ENCODE measurements around the gene MFSD12.
A peak's percentile ranks its signal among the peaks of the same experiment; 100 is the strongest.

GRCh38 chr19:3526507-3527237 is 30.7 kb downstream of the MFSD12 start:
- TF ChIP-seq CTCF (conservative IDR thresholded peaks at IDR 0.05; ENCODE audit: low read depth in 2 of 2) = peak; percentile 19 to 41; a peak in 3 of 4 replicates
- TF ChIP-seq POLR2AphosphoS5 (IDR thresholded peaks at IDR 0.05; ENCODE audit: low read depth) = no peak
- TF ChIP-seq, protein P1, sequence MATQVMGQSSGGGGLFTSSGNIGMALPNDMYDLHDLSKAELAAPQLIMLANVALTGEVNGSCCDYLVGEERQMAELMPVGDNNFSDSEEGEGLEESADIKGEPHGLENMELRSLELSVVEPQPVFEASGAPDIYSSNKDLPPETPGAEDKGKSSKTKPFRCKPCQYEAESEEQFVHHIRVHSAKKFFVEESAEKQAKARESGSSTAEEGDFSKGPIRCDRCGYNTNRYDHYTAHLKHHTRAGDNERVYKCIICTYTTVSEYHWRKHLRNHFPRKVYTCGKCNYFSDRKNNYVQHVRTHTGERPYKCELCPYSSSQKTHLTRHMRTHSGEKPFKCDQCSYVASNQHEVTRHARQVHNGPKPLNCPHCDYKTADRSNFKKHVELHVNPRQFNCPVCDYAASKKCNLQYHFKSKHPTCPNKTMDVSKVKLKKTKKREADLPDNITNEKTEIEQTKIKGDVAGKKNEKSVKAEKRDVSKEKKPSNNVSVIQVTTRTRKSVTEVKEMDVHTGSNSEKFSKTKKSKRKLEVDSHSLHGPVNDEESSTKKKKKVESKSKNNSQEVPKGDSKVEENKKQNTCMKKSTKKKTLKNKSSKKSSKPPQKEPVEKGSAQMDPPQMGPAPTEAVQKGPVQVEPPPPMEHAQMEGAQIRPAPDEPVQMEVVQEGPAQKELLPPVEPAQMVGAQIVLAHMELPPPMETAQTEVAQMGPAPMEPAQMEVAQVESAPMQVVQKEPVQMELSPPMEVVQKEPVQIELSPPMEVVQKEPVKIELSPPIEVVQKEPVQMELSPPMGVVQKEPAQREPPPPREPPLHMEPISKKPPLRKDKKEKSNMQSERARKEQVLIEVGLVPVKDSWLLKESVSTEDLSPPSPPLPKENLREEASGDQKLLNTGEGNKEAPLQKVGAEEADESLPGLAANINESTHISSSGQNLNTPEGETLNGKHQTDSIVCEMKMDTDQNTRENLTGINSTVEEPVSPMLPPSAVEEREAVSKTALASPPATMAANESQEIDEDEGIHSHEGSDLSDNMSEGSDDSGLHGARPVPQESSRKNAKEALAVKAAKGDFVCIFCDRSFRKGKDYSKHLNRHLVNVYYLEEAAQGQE (IDR thresholded peaks at IDR 0.05; ENCODE audit: unreplicated experiment) = no peak
- no peak for TF ChIP-seq EZH2 (IDR thresholded peaks at IDR 0.05; ENCODE audit: low read depth, unreplicated experiment)
- TF ChIP-seq ETS1 (IDR thresholded peaks at IDR 0.05) = no peak
- no peak for TF ChIP-seq CREB1 (CRISPR knock-in tag; IDR thresholded peaks at IDR 0.05; ENCODE audit: low read depth)
- TF ChIP-seq ZNF331 (CRISPR knock-in tag; IDR thresholded peaks at IDR 0.05; ENCODE audit: low read depth) = no peak
- TF ChIP-seq JUNB (IDR thresholded peaks at IDR 0.05; ENCODE audit: unreplicated experiment) = no peak
- TF ChIP-seq EZH2phosphoT487 (IDR thresholded peaks at IDR 0.05; ENCODE audit: unreplicated experiment) = no peak
- no peak for TF ChIP-seq STAT1 (IDR thresholded peaks at IDR 0.05; ENCODE audit: unreplicated experiment)
- no peak for TF ChIP-seq NANOG (IDR thresholded peaks at IDR 0.05; ENCODE audit: borderline replicate concordance)

Data from GM23338 (cell line).